NOMO-1 treated with DMSO at 0.1 percent for 48 hours (cell line): ENCODE results near the gene LYZL1.
"Not testable (repeated sequence)": the region's sequence is repeated elsewhere in the genome, so short reads cannot be mapped to it uniquely, and the experiment has no call there.

Experiments used
- DNase-seq: peaks from one replicate; lab custom pipeline; 2025; ENCODE audit not compliant: unreplicated experiment; lab: John Stamatoyannopoulos, UW

Gene LYZL1

GRCh38 chr10:29288906-29289305 lies at the start of gene LYZL1:
Gene LYZL1, plus strand, starts transcription at chr10:29289070. Its CDS starts 2,798 bp downstream, at chr10:29291868.
- DNase-seq, result not testable (repeated sequence)

DNA sequence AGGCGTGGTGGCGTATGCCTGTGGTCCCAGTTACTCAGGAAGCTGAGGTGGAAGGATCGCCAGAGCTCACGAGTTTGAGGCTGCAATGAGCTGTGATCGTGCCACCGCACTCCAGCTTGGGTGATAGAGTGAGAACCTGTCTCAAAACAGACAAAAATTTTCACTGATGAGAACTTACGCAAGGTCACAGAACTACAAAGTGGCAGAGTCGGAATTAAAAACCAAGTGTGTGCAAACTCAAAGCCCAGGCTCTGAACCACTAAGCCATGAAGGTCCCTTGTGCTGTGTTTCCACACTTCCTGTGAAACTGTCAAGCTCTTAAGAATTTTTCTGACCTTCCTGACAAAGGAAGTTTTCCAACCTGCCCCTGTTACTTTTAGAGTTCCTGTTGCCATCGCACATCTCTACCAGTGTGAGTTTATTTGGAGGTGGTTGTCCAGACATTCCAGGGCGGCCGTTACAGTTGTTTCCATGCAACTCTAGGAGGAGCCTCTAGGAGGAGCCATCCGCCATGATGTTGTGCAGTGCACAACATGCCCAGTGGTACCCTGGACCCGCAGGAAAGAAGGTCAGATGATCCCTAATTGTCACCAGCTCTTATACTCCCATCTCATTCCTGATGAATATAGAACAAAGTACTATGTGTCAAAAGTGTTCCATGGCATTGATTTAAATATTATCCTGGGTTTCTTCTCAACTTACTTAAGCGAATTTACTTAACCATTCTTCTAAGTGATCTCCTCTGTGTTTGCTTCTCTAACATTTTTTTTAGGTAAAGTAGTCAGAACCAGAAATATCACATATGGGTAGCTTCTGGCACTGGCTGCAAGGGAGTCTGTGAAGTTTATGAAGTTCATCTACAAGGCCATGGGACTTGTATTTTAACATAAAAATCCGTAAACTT lies 49.0 kb upstream of the LYZL1 start:
- DNase-seq, result peak; percentile 45

GRCh38 chr10:29240986-29241660 lies 47.7 kb upstream of the LYZL1 start:
- no peak for DNase-seq

DNA sequence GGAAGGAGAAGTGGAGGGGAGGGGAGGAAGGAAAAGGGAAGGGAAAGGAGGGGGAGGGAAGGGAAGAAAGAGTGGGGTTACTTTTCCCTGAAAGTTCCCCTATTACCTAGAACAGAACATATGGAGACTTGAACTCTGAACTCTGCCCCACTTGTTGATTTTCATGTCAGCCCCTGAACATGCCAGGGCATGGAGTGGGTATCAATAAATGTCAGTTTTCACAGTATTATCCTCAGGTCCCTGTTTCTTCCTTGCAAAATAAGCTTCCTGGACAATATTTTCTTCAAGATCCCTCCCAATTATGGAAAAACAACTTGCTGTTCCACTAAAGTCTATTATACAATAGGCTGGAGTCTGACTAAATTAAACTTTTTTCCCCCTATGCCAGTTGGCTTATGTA lies 46.9 kb upstream of the LYZL1 start:
- DNase-seq, result no peak

DNA sequence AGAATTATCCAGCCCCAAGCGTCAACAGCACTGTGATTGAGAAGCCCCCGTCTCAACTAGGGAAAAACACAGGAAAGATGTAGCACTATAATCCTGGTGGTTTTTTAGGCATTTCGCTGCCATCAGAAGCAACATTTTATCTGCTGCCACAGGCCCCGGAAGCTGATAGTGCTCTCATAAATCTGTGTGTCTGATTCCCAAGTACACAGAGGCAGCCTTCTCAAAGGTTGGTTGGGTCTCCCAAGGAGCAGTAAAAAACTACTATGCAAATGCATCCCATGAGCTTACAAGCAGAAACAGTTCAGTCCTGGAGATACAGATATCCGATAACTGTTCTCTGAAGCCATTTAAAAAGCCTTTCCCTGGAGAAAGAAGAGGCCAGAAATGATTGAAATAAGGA lies 45.8 kb upstream of the LYZL1 start:
- no peak for DNase-seq

DNA sequence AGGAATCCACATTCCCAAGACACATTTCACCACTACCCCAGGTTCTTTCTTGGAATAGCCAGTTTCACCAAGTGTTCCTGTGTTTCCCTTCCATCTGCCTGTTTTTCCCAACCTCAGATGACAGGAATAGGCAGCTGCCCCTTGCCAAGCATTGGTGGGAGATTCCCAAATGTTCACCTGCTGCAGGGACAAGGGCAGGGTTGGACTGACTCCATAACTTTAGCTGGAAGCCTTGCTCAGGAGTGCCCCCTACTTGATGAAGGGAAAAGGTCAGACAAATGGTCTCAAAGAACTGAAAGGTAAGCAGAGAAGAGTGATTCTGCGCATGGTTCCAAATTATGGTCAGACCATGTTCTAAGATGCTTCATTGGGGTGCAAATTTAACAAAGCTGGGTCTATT lies 45.1 kb upstream of the LYZL1 start:
- DNase-seq, result no peak

DNA sequence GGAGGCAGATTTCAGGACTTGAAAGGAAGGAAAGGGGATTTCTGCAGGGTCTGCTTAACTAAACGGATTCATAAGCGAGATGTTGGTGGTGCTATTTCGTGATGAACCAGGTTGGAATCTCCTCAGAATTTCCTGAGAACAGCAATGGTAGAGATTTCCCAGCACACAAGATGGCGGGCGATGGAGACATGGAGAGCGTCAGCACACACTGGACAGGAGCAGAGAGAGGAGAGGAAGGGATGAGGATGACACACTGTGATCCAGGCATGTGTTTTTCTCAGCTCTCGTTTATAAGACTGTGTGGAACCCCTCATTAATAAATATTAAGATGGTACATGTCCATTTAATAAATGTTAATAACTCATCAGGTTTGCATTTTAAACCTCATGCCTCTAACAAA lies 43.9 kb upstream of the LYZL1 start:
- DNase-seq, result no peak

DNA sequence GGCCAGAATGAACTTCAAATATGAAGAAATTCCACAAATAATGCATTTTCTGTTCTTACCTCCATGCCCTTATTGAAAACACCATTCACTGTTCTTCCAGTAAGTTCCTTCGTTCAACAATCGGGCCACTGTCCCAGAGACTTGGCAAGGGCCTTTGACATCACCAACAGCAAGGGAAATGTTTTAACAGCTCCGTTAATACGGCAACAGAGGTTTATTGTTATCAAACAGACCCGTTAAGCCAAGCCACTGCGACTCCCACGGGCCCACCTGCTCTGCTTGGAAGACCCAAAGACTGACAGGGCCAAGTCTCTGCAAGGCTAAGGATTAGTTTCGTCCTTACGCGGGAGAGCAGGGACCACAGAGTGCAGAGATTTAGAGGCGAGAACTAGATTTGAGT lies 43.4 kb upstream of the LYZL1 start:
- no peak for DNase-seq

DNA sequence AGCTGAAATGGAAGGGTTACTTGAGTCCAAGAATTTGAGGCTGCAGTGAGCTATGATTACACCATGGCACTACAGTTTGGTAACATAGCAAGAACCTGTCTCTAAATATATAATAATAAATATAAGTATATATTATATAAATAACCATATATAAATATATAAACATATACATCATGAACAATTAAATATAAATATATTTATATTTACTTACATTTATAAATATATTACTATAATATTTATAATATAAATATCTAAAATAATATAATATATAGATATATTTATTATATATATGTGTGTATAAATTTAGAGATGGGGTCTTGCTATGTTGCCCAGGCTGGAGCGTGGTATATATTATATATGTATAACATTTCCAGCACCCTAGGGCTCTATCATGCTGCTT lies 42.4 kb upstream of the LYZL1 start:
- no peak for DNase-seq

- no peak for DNase-seq
Measured at GRCh38 chr10:29248158-29248557, 40.7 kb upstream of the LYZL1 start.

GRCh38 chr10:29249018-29249417 lies 39.9 kb upstream of the LYZL1 start:
- no peak for DNase-seq

GRCh38 chr10:29250066-29250465 lies 38.8 kb upstream of the LYZL1 start:
- no peak for DNase-seq

DNA sequence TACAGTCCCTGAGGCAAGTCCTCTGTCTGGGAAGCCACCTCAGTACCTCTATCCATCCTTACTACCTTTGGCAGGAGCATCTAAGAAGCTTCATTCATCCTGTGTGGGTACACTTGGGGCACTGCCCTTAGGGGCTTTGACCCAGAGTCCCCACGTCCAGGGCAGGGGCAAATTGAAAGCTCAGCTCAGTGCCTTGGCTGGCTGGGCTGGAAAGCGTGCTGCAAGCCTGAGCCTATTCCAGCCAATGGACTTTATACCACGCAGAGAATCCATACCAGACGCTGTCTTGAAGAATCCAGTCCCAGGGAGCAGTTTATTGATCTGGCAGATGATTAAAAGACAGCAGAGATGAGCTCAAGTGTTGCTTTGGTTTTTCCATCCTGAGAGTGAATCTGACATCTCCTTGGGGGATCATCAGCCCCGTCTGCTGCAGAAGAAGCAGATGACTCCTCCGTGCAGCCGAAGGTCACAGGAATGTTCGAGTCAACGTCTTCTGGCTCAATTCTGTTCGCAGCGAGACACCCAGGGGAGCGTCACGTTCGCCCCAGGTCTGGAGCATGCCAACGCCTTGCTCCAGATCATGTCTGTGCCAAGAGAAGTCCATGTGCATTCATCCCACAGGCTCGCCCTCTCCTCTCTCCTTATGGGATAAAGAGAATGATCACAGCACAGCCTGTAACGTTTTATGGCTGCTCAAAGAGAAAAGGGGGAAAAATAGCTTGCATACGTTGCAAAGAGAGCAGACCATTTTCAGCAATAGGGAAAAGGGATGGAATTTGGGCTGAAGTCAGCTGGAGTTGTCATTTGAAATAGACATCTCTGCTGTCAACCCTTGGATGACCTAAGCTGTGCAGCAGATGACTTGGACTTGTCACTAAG lies 35.8 kb upstream of the LYZL1 start:
- no peak for DNase-seq

GRCh38 chr10:29253690-29254029 lies 35.2 kb upstream of the LYZL1 start:
- no peak for DNase-seq

- DNase-seq, result peak; percentile 8
Measured at GRCh38 chr10:29254123-29255046, 34.5 kb upstream of the LYZL1 start.

DNA sequence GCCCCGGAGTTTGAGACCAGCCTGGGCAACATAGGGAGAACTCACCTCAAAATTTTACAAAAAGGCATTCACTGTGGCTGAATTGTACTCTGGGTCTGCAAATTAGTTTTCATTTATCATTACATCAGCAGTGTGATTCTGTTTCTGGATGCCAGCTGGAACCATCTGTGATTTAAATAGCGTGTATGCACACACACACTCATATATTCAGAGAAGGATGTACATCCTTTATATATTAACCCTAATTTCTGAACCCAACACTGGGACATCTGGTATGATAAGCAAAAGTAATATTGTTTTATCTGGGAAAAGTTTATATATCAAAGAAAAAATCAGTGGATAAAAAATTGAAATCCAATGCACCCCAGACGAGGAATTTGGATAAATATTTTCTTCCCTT lies 33.8 kb upstream of the LYZL1 start:
- no peak for DNase-seq

GRCh38 chr10:29256019-29256418 lies 32.9 kb upstream of the LYZL1 start:
- DNase-seq, result no peak

GRCh38 chr10:29256586-29256985 lies 32.3 kb upstream of the LYZL1 start:
- DNase-seq, result peak; percentile 4

GRCh38 chr10:29257106-29257783 lies 31.6 kb upstream of the LYZL1 start:
- DNase-seq, result peak; percentile 95

DNA sequence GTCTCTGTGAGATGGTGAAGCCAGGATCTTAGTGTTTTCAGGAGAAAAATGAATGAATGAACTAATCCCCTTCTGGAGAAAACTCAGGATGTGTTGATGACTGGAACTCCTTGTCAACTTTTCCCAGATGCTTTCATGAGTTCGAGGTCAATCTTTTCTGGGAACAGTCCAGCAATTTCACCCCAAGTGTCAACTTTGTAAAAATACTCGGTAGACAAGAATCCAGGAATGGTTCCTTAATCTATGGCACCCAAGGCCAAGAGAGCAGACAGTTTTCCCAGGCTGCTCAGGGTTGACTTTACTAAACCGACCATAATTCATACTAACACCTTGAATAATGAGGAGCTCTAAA lies 31.1 kb upstream of the LYZL1 start:
- DNase-seq, result no peak
